Fibroblast of pulmonary artery (primary cell): ENCODE measurements around the gene MAK.
A peak's percentile ranks its signal among the peaks of the same experiment; 100 is the strongest.
"Not testable (repeated sequence)": the region's sequence is repeated elsewhere in the genome, so short reads cannot be mapped to it uniquely, and the experiment has no call there.

Source experiments
- DNase-seq: peaks from one replicate; pipeline ENCODE4 v3.0.0-alpha.2; 2010; ENCODE audit warnings: low read depth
- H3K4me3 ChIP-seq: replicated peaks from 2 replicates; pipeline ENCODE4 v1.5.1; 2011; ENCODE audit warnings: low read depth, mild to moderate bottlenecking, control low read depth, low read length, moderate library complexity
- CTCF ChIP-seq: IDR thresholded peaks from 2 replicates; pipeline ENCODE4 v1.5.1; 2011; ENCODE audit warnings: mild to moderate bottlenecking, control low read depth, low read length, inconsistent platforms; ENCODE audit errors: missing control alignments

Gene MAK

GRCh38 chr6:10723567-10723881, 114.8 kb downstream of the MAK start:
- DNase-seq, result no peak
- no peak for TF ChIP-seq CTCF

GRCh38 chr6:10722820-10723566, 115.3 kb downstream of the MAK start, which contains the start of gene TMEM14C:
TMEM14C (plus strand) TSS chr6:10723070; CDS start chr6:10724614, 1,544 bp downstream.
- peak; percentile 99 for DNase-seq
- H3K4me3 ChIP-seq, result peak within 1 kb of the TSS; percentile 90
- no peak for TF ChIP-seq CTCF

More at GRCh38 chr6:10723567-10723881, 114.8 kb downstream of the MAK start:
- peak overlapping the region; percentile 90 for H3K4me3 ChIP-seq

- DNase-seq, result no peak
- TF ChIP-seq CTCF, result no peak
- H3K4me3 ChIP-seq, result peak overlapping the region; percentile 90
Observed at GRCh38 chr6:10722570-10722819, 115.8 kb downstream of the MAK start.

GRCh38 chr6:10721850-10722569, 116.3 kb downstream of the MAK start:
- no peak for DNase-seq
- peak overlapping the region; percentile 90 for H3K4me3 ChIP-seq
- no peak for TF ChIP-seq CTCF

GRCh38 chr6:10720960-10721849, 117.1 kb downstream of the MAK start:
- not testable (repeated sequence) for DNase-seq
- peak overlapping the region; percentile 56 for H3K4me3 ChIP-seq

GRCh38 chr6:10720265-10720959, 117.9 kb downstream of the MAK start:
- H3K4me3 ChIP-seq, result peak overlapping the region; percentile 56
- no peak for DNase-seq
- no peak for TF ChIP-seq CTCF

GRCh38 chr6:10719964-10720264, 118.4 kb downstream of the MAK start:
- TF ChIP-seq CTCF, result no peak
- peak overlapping the region; percentile 56 for H3K4me3 ChIP-seq
- no peak for DNase-seq
